Neural cell (in vitro differentiated cells): Measurements from ENCODE around the gene C1orf167. TPM values are rescaled to one million over a fixed set of nuclear protein-coding genes. Genes with fewer than 3 reads are reported as not detected.

Source experiments
- H2AFZ ChIP-seq: fragments of 200-600, 300-800 bp; sonication (generic), shearing (Covaris generic); 2 replicates; pipeline ENCODE4 v1.6.0; 2014; ENCODE audit warnings: low read depth, mild to moderate bottlenecking, antibody characterized with exemption, low read length, moderate library complexity
- H3F3A ChIP-seq: fragments of 200-600 bp; shearing (Covaris generic); 2 replicates; pipeline ENCODE4 v1.6.1; 2016; ENCODE audit warnings: mild to moderate bottlenecking, moderate library complexity, mixed read lengths, antibody characterized with exemption, low read length; ENCODE audit not compliant: insufficient read depth, poor library complexity, severe bottlenecking
- H3K27ac ChIP-seq: fragments of 200-600, 300-800 bp; sonication (generic), shearing (Covaris generic); 2 replicates; pipeline ENCODE4 v1.5.1; 2014; ENCODE audit warnings: mild to moderate bottlenecking, low read length, moderate library complexity
- H3K27me3 ChIP-seq: fragments of 300-800, 200-600 bp; sonication (generic), shearing (Covaris generic); 2 replicates; pipeline ENCODE4 v1.6.0; 2014; ENCODE audit warnings: mild to moderate bottlenecking, low read depth, low read length, moderate library complexity; ENCODE audit not compliant: insufficient read depth
- H3K36me3 ChIP-seq: fragments of 300-800, 200-600 bp; sonication (generic), shearing (Covaris generic); 2 replicates; pipeline ENCODE4 v1.5.1; 2014; ENCODE audit warnings: mild to moderate bottlenecking, antibody characterized with exemption, low read length, moderate library complexity; ENCODE audit not compliant: insufficient read depth
- H3K4me2 ChIP-seq: fragments of 300-800, 200-600 bp; sonication (generic), shearing (Covaris generic); 2 replicates; pipeline ENCODE4 v1.6.0; 2014; ENCODE audit warnings: mild to moderate bottlenecking, low read length
- H3K4me3 ChIP-seq: fragments of 300-800, 200-600 bp; sonication (generic), shearing (Covaris generic); 2 replicates; pipeline ENCODE4 v1.5.1; 2014; ENCODE audit warnings: mild to moderate bottlenecking, low read length, moderate library complexity
- H3K79me2 ChIP-seq: fragments of 200-600 bp; shearing (Covaris generic); replicated peaks from 2 replicates; pipeline ENCODE4 v1.6.0; 2014; ENCODE audit warnings: mild to moderate bottlenecking, low read length, moderate library complexity; ENCODE audit not compliant: insufficient read depth
- H3K9ac ChIP-seq: fragments of 300-800, 200-600 bp; sonication (generic), shearing (Covaris generic); 2 replicates; pipeline ENCODE4 v1.6.1; 2016; ENCODE audit warnings: mild to moderate bottlenecking, low read length, mixed read lengths
- H3K9me2 ChIP-seq: fragments of 200-600 bp; shearing (Covaris generic); 2 replicates; pipeline ENCODE4 v1.6.1; 2016; ENCODE audit warnings: mild to moderate bottlenecking, low read length, mixed read lengths; ENCODE audit not compliant: insufficient read depth
- H3K9me3 ChIP-seq: fragments of 200-600, 300-800 bp; sonication (generic), shearing (Covaris generic); 2 replicates; pipeline ENCODE4 v1.6.1; 2016; ENCODE audit warnings: mild to moderate bottlenecking, mixed run types, low read length, moderate library complexity, mixed read lengths
- H4K20me1 ChIP-seq: fragments of 200-600 bp; shearing (Covaris generic); 2 replicates; pipeline ENCODE4 v1.6.1; 2016; ENCODE audit warnings: mild to moderate bottlenecking, mixed run types; ENCODE audit not compliant: insufficient read depth
- CTCF ChIP-seq: fragments of 450-650 bp; IDR thresholded peaks from 2 replicates; pipeline ENCODE4 v1.5.1; 2014; ENCODE audit warnings: antibody characterized with exemption, mild to moderate bottlenecking, moderate library complexity; ENCODE audit not compliant: poor library complexity, severe bottlenecking
- EP300 ChIP-seq: fragments of 450-650 bp; conservative IDR thresholded peaks from 2 replicates; pipeline ENCODE4 v1.6.1; 2014; ENCODE audit warnings: antibody characterized with exemption, mild to moderate bottlenecking, moderate library complexity; ENCODE audit not compliant: poor library complexity, severe bottlenecking
- EZH2 ChIP-seq: fragments of 200-600, 300-800 bp; shearing (Covaris generic), sonication (generic); IDR thresholded peaks from 2 replicates; pipeline ENCODE4 v1.6.1; 2014; ENCODE audit warnings: antibody characterized with exemption, low read length, borderline replicate concordance, mild to moderate bottlenecking; ENCODE audit not compliant: insufficient read depth, poor library complexity, severe bottlenecking
- MXI1 ChIP-seq: fragments of 450-650 bp; conservative IDR thresholded peaks from 2 replicates; pipeline ENCODE4 v1.6.1; 2014; ENCODE audit warnings: antibody characterized with exemption, mild to moderate bottlenecking; ENCODE audit not compliant: poor library complexity, severe bottlenecking
- POLR2AphosphoS5 ChIP-seq: IDR thresholded peaks from 2 replicates; pipeline ENCODE4 v1.6.1; 2012
- RAD21 ChIP-seq: fragments of 450-650 bp; conservative IDR thresholded peaks from 2 replicates; pipeline ENCODE4 v1.6.1; 2014; ENCODE audit warnings: antibody characterized with exemption, mild to moderate bottlenecking, moderate library complexity
- REST ChIP-seq: IDR thresholded peaks from 2 replicates; pipeline ENCODE4 v1.6.1; 2012; ENCODE audit warnings: borderline replicate concordance
- SMC3 ChIP-seq: fragments of 450-650 bp; conservative IDR thresholded peaks from 2 replicates; pipeline ENCODE4 v1.6.1; 2014; ENCODE audit warnings: antibody characterized with exemption, mild to moderate bottlenecking, moderate library complexity; ENCODE audit not compliant: poor library complexity
- TAF1 ChIP-seq: IDR thresholded peaks from 2 replicates; pipeline ENCODE4 v1.6.1; 2012; ENCODE audit warnings: low read depth
- polyA plus RNA-seq: library from polyadenylated mRNA; depleted of rRNA; stranded (reverse); fragments of >200 nt; gene quantifications from 2 replicates; pipeline ENCODE4 v1.2.3, GENCODE V29; 2014

The C1orf167 gene
- polyA plus RNA-seq, 1 donor from 2014 or later, result not detected

- no peaks in the 10 kb centered on the region for H3K27me3 ChIP-seq
- no peaks in the 10 kb centered on the region for H4K20me1 ChIP-seq
- H3K4me2 ChIP-seq, result no peak overlapping the region
- TF ChIP-seq RAD21 (no peak), TAF1 (no peak), EP300 (no peak), MXI1 (no peak), EZH2 (no peak), CTCF (no peak), SMC3 (no peak), POLR2AphosphoS5 (no peak), REST (no peak)
- no peak overlapping the region for H3K27ac ChIP-seq
- H3K4me3 ChIP-seq, result no peak overlapping the region
- no peaks in the 10 kb centered on the region for H3F3A ChIP-seq
- H2AFZ ChIP-seq, result no peak overlapping the region
- H3K9ac ChIP-seq, result no peak overlapping the region
- H3K79me2 ChIP-seq, result no peaks in the 10 kb centered on the region
- no peaks in the 10 kb centered on the region for H3K9me3 ChIP-seq
- H3K36me3 ChIP-seq, result no peaks in the 10 kb centered on the region
- H3K9me2 ChIP-seq, result no peaks in the 10 kb centered on the region
Observed at GRCh38 chr1:11741482-11741881, 20.5 kb upstream of the C1orf167 start.

- H3K9me2 ChIP-seq, result no peaks in the 10 kb centered on the region
- no peaks in the 10 kb centered on the region for H3K9me3 ChIP-seq
- H4K20me1 ChIP-seq, result no peaks in the 10 kb centered on the region
- no peaks in the 10 kb centered on the region for H3F3A ChIP-seq
- no peaks in the 10 kb centered on the region for H3K27me3 ChIP-seq
- TF ChIP-seq POLR2AphosphoS5 (no peak), EZH2 (no peak), TAF1 (no peak), RAD21 (no peak), CTCF (no peak), EP300 (no peak), MXI1 (no peak), REST (no peak), SMC3 (no peak)
- no peak overlapping the region for H2AFZ ChIP-seq
- H3K27ac ChIP-seq, result no peak overlapping the region
- H3K4me2 ChIP-seq, result no peak overlapping the region
- H3K36me3 ChIP-seq, result no peaks in the 10 kb centered on the region
- H3K79me2 ChIP-seq, result no peaks in the 10 kb centered on the region
- H3K4me3 ChIP-seq, result no peak overlapping the region
- no peak overlapping the region for H3K9ac ChIP-seq
Observed at GRCh38 chr1:11741919-11742558, 20.0 kb upstream of the C1orf167 start.
